Activated CD8-positive, alpha-beta T cell treated with anti-CD3 and anti-CD28 coated beads for 36 hours (primary cell): ENCODE measurements around the gene SLC35A1. TPM values are rescaled to one million over a fixed set of nuclear protein-coding genes. Genes with fewer than 3 reads are reported as not detected.

ENCODE experiments used
- ATAC-seq: fragments of 200-7000 bp; cut with Tn5 transposase; one replicate; pipeline ENCODE4 v1.10.0; 2021; ENCODE audit warnings: mild to moderate bottlenecking, moderate library complexity
- CTCF ChIA-PET: fragments of 350-600 bp; sonication (Branson Sonifier 250); formaldehyde crosslinking; loops from one replicate; lab custom pipeline; 2021; ENCODE audit warnings: antibody characterized with exemption; lab: Charles Lee
- POLR2A ChIA-PET: fragments of 350-600 bp; sonication (Branson Sonifier 250); formaldehyde crosslinking; loops from one replicate; lab custom pipeline; 2021; ENCODE audit warnings: antibody characterized with exemption; lab: Charles Lee
- DNase-seq: peaks from one replicate; pipeline ENCODE4 v3.0.0-alpha.2; 2020
- H3K27ac Mint-ChIP-seq: one replicate; pipeline ENCODE4 v1.8.0; 2021; ENCODE audit warnings: mild to moderate bottlenecking, mixed read lengths
- H3K27me3 Mint-ChIP-seq: one replicate; pipeline ENCODE4 v1.8.0; 2021; ENCODE audit warnings: mixed read lengths
- H3K36me3 Mint-ChIP-seq: one replicate; pipeline ENCODE4 v1.8.0; 2021; ENCODE audit warnings: low read depth, mixed read lengths
- H3K4me1 Mint-ChIP-seq: one replicate; pipeline ENCODE4 v1.8.0; 2021; ENCODE audit warnings: low read depth, mixed read lengths
- H3K4me3 Mint-ChIP-seq: one replicate; pipeline ENCODE4 v1.8.0; 2021; ENCODE audit warnings: mild to moderate bottlenecking, moderate library complexity, mixed read lengths
- H3K9me3 Mint-ChIP-seq: one replicate; pipeline ENCODE4 v1.8.0; 2021; ENCODE audit warnings: mixed read lengths
- intact Hi-C: fragments of 100-400 bp; cut with micrococcal nuclease; formaldehyde crosslinking; loops from one replicate; pipeline ENCODE4 v1.10.0; 2022
- total RNA-seq, 2 experiments: library from RNA; stranded (reverse); gene quantifications; one replicate each; pipeline ENCODE4 v1.2.3, GENCODE V29; 2021
- TF ChIP-seq, protein P1 (sequence below): fragments of 200-600 bp; IDR thresholded peaks from one replicate; pipeline ENCODE4 v1.8.0; 2022; ENCODE audit warnings: antibody characterized with exemption, mild to moderate bottlenecking

Gene SLC35A1
- total RNA-seq, 2 experiments from 2014 or later, result 7.7 to 7.9 TPM

DNA sequence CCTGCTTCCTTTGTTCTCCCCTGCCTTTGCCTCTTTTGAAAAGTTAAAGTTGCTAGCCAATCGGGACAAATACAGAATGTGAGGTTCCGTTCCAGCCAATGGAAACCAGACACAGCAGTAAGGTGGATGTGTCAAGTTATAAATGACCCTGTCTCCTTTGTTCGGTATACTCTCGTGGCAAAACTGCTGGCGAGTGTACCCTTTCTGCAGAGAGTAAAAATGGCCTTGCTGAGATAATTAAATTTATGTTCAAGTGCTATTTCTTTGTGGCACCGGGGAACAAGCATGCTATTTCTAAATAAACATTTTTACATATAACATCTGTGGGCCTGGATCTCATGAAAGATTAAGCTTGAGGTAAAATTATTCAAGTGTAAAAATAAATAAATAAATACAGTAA lies 66.8 kb downstream of the SLC35A1 start:
- ChIA-PET CTCF (no interaction called here), POLR2A (no interaction called here)
- TF ChIP-seq, protein P1, sequence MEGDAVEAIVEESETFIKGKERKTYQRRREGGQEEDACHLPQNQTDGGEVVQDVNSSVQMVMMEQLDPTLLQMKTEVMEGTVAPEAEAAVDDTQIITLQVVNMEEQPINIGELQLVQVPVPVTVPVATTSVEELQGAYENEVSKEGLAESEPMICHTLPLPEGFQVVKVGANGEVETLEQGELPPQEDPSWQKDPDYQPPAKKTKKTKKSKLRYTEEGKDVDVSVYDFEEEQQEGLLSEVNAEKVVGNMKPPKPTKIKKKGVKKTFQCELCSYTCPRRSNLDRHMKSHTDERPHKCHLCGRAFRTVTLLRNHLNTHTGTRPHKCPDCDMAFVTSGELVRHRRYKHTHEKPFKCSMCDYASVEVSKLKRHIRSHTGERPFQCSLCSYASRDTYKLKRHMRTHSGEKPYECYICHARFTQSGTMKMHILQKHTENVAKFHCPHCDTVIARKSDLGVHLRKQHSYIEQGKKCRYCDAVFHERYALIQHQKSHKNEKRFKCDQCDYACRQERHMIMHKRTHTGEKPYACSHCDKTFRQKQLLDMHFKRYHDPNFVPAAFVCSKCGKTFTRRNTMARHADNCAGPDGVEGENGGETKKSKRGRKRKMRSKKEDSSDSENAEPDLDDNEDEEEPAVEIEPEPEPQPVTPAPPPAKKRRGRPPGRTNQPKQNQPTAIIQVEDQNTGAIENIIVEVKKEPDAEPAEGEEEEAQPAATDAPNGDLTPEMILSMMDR, result no peak
- no peak for DNase-seq
- Mint-ChIP-seq H3K4me1 (no peaks in the 10 kb centered on the region), H3K9me3 (peaks cover 8% of the 10 kb centered on the region), H3K4me3 (no peak overlapping the region), H3K27me3 (no peaks in the 10 kb centered on the region), H3K36me3 (peaks cover 35% of the 10 kb centered on the region), H3K27ac (no peak overlapping the region)
- intact Hi-C loops, result no loop called here
- ATAC-seq, result no peak

DNA sequence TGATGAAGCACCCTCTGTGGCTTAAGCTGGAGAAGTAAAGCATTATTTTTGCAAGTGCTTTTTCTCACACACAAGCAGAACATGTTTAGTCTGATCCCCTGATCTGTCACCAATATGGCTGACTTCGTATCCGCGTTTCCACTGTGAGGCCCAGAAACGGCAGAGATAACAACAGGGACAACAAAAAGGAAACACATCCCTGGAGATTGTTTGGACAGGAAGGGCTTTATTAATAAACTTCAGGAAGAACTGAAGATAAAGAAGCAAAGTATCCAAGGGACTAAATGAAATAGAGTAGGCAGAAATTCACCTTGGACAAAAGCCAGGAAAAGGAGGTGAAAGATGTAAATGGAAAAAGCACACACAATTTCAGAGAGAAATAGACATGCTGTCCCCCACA lies 67.8 kb downstream of the SLC35A1 start:
- Mint-ChIP-seq H3K27ac (no peak overlapping the region), H3K36me3 (peaks cover 41% of the 10 kb centered on the region), H3K4me1 (no peaks in the 10 kb centered on the region), H3K9me3 (peaks cover 8% of the 10 kb centered on the region), H3K4me3 (no peak overlapping the region), H3K27me3 (no peaks in the 10 kb centered on the region)
- TF ChIP-seq, protein P1, result no peak
- ChIA-PET POLR2A (no interaction called here), CTCF (no interaction called here)
- ATAC-seq, result no peak
- DNase-seq, result no peak
- intact Hi-C loops, result no loop called here

DNA sequence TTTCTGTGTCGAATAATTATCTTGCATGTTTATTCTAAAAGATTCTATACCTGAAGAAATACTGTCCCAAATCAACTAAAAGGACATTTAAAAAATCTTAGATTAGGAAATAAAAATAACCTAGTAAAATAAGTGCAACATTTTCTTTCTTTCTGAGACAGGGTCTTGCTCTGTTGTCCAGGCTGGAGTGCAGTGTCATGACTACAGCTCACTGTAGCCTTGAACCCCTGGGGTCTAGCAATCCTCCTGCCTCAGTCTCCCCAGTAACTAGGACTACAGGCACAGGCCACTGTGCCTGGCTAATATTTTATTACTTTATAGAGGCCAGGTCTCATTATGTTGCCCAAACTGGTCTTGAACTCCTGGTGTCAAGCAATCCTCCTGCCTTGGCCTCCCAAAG lies 68.3 kb downstream of the SLC35A1 start:
- DNase-seq (no peak), ATAC-seq (no peak)
- TF ChIP-seq, protein P1, result no peak
- Mint-ChIP-seq H3K4me1 (no peaks in the 10 kb centered on the region), H3K27ac (no peak overlapping the region), H3K36me3 (peaks cover 41% of the 10 kb centered on the region), H3K4me3 (no peak overlapping the region), H3K9me3 (peaks cover 8% of the 10 kb centered on the region), H3K27me3 (no peaks in the 10 kb centered on the region)
- POLR2A ChIA-PET, result no interaction called here
- CTCF ChIA-PET, result no interaction called here
- intact Hi-C loops, result no loop called here

DNA sequence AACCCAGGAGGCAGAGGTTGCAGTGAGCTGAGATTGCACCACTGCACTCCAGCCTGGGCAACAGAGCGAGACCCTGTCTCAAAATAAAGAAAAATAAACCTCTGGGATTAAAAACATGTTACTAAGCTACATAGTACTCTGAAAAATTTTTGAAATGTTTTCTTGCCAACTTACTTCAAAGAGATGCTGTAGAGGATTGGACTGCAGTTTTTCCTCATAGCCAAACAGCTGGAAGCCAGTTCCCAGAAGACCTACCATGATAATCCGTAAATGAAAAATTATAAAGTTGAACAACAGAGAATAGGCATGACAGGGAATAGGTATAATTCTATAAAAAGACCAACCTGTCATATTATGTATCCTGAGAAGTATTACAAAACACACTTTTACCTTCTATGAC lies 69.0 kb downstream of the SLC35A1 start:
- H3K27ac Mint-ChIP-seq, result no peak overlapping the region
- CTCF ChIA-PET, result no interaction called here

DNA sequence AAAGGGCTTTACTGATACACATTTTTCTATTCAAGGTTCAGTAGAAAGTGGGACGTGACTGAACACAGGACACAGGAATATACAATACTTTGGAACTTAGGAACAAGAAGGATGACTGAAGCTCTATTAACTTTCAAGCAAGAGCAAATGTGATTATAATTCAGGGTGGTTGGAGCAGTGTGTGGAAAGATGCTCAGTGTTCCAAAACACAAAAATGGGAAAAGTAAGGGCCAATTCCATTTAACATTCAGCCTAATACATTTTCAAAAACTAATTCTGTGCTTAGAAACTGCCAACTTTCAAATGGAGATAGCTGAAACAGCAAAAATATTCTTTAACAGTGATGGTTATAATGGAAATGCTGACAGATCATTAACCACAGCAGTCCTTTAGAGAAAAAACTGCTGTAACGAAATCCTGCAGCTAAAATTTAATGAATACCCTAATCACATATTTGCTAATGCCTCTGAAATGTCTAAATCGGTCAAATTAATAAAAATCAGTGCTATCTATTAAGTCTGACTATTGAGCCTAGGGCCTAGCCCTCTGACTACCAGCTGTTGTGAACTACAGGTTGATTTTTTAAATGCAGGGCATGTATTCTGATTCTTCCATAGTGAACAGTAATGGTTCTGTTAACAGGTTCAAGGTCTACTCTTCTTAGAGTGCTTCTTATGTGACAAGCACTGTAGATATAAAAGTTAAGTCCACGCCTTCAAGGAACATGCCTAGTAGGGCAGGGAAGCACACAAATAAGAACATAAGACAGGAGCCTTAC lies 71.1 kb downstream of the SLC35A1 start:
- Mint-ChIP-seq H3K27me3 (no peaks in the 10 kb centered on the region), H3K4me1 (no peaks in the 10 kb centered on the region), H3K27ac (no peak overlapping the region), H3K36me3 (peaks cover 40% of the 10 kb centered on the region), H3K9me3 (peaks cover 8% of the 10 kb centered on the region), H3K4me3 (no peak overlapping the region)
- TF ChIP-seq, protein P1, result no peak
- POLR2A ChIA-PET, result no interaction called here
- ATAC-seq, result no peak
- CTCF ChIA-PET, result interaction anchor here (1.2 kb wide), 1 partner anchor 465 kb away, joined by 3 read pairs; no protein-coding TSS in a partner anchor
- intact Hi-C loops, result no loop called here
- no peak for DNase-seq

More for the DNA sequence above, 69.0 kb downstream of the SLC35A1 start:
- no peak overlapping the region for H3K4me3 Mint-ChIP-seq
- no peaks in the 10 kb centered on the region for H3K4me1 Mint-ChIP-seq
- DNase-seq, result no peak
- H3K9me3 Mint-ChIP-seq, result peaks cover 8% of the 10 kb centered on the region
- POLR2A ChIA-PET, result no interaction called here
- peaks cover 42% of the 10 kb centered on the region for H3K36me3 Mint-ChIP-seq
- H3K27me3 Mint-ChIP-seq, result no peaks in the 10 kb centered on the region
- intact Hi-C loops, result no loop called here
- TF ChIP-seq, protein P1, result no peak
- no peak for ATAC-seq
